ENCODE measurements around the gene ARSG. TPM values are rescaled to one million over a fixed set of nuclear protein-coding genes. Genes with fewer than 3 reads are reported as not detected.

The ARSG gene
- total and polyA plus RNA-seq, 9 of the 15 experiments (the other 6 are each of a cell fraction or from before 2014, with no cell fraction given) = 1.0 to 5.6 (median 1.8) TPM

- Histone ChIP-seq H3K9ac (ENCODE audit: insufficient read depth in 1 of 2, low read depth in 2 of 2, low read length in 2 of 2) (no peak overlapping the region), H3K79me2 (ENCODE audit: control insufficient read depth, insufficient read depth, low read length) (no peaks in the 10 kb centered on the region), H3K4me3 (no peak overlapping the region), H3K9me1 (ENCODE audit: control insufficient read depth, insufficient read depth, low read length) (no peaks in the 10 kb centered on the region), H3K27ac (ENCODE audit: extremely low read depth, low read depth, low read length) (no peak overlapping the region), H3K9me3 (replicated peaks; ENCODE audit: control insufficient read depth, insufficient read depth, low read depth, low read length) (no peaks in the 10 kb centered on the region), H3K36me3 (ENCODE audit: control insufficient read depth, insufficient read depth, low read length) (no peaks in the 10 kb centered on the region), H2AFZ (ENCODE audit: low read depth, low read length) (no peak overlapping the region), H3K4me1 (replicated peaks in 1 of 2; ENCODE audit: control insufficient read depth in 2 of 2, insufficient read depth in 2 of 2, low read length in 2 of 2) (no peaks in the 10 kb centered on the region), H3K27me3 (ENCODE audit: control insufficient read depth in 2 of 2, insufficient read depth in 2 of 2, low read length in 2 of 2) (peaks cover 26 to 51% of the 10 kb centered on the region in 2 experiments), H3K4me2 (ENCODE audit: insufficient read depth, low read length) (no peak overlapping the region), H4K20me1 (replicated peaks; ENCODE audit: control insufficient read depth, insufficient read depth, low read length) (no peaks in the 10 kb centered on the region)
- ChIA-PET POLR2A (interaction anchor here (0.5 kb wide), 1 partner anchor 44 kb away, joined by 3 read pairs; no protein-coding TSS in a partner anchor), CTCF (ENCODE audit: low intra/inter-chr PET ratio) (no interaction called here)
- TF ChIP-seq TCF7L2 (IDR thresholded peaks at IDR 0.05; ENCODE audit: low read depth, low read length) = no peak
- no peak for TF ChIP-seq MAX (CRISPR knock-in tag; IDR thresholded peaks at IDR 0.05)
- no peak for TF ChIP-seq RNF219 (CRISPR knock-in tag; IDR thresholded peaks at IDR 0.05)
- TF ChIP-seq TAL1 (IDR thresholded peaks at IDR 0.05) = no peak
- TF ChIP-seq GATAD2B (IDR thresholded peaks at IDR 0.05; ENCODE audit: borderline replicate concordance) = no peak
- TF ChIP-seq SRF (CRISPR knock-in tag; IDR thresholded peaks at IDR 0.05) = no peak
- no peak for TF ChIP-seq YY1 (IDR thresholded peaks at IDR 0.05; ENCODE audit: borderline replicate concordance in 1 of 3, control insufficient read depth in 1 of 3, extremely low read depth in 1 of 3, insufficient read depth in 3 of 3, insufficient read length in 1 of 3, insufficient replicate concordance in 2 of 3, low read depth in 1 of 3, low read length in 2 of 3)
- no peak for TF ChIP-seq ZNF395 (CRISPR knock-in tag; IDR thresholded peaks at IDR 0.05)
- no peak for TF ChIP-seq MYBL2 (IDR thresholded peaks at IDR 0.05; ENCODE audit: low read depth)
- no peak for TF ChIP-seq MYBL2 (CRISPR knock-in tag; IDR thresholded peaks at IDR 0.05; ENCODE audit: borderline replicate concordance)
- TF ChIP-seq ZFPM2 (CRISPR knock-in tag; IDR thresholded peaks at IDR 0.05) = no peak
- TF ChIP-seq FOXP1 (CRISPR knock-in tag; IDR thresholded peaks at IDR 0.05) = no peak
- no peak for TF ChIP-seq MCM3 (IDR thresholded peaks at IDR 0.05)
- TF ChIP-seq KDM4B (IDR thresholded peaks at IDR 0.05; ENCODE audit: borderline replicate concordance in 2 of 2, low read depth in 1 of 2) = no peak
- TF ChIP-seq ZNF143 (CRISPR knock-in tag; IDR thresholded peaks at IDR 0.05) = no peak
- TF ChIP-seq ID3 (CRISPR knock-in tag; IDR thresholded peaks at IDR 0.05) = no peak
- no peak for TF ChIP-seq ID3 (tag; IDR thresholded peaks at IDR 0.05)
- no peak for TF ChIP-seq XRCC5 (IDR thresholded peaks at IDR 0.05; ENCODE audit: low read depth, low read length)
- TF ChIP-seq ZNF165 (CRISPR knock-in tag; IDR thresholded peaks at IDR 0.05; ENCODE audit: borderline replicate concordance) = no peak
- WGBS (ENCODE audit: insufficient coverage, low coverage, missing lambda C conversion rate) = under 1% methylated on average over 8 of the region's 8 CpGs
- no peak for DNase-seq (ENCODE audit: extremely low read depth in 1 of 4, low spot score in 3 of 4)
- intact Hi-C loops (cut with micrococcal nuclease) (no loop called here), in situ Hi-C loops (cut with MboI) (no loop called here)
- no TSS peak for BruUV-seq (replicated peaks)
- no peak for ATAC-seq
- no peak for FAIRE-seq
These were observed 23.7 kb downstream of the ARSG start for GRCh38 chr17:68314916-68315535.
